Stimulated activated CD8-positive, alpha-beta memory T cell treated with anti-CD3 and anti-CD28 coated beads, Interleukin-12 subunit alpha, Interleukin-12 subunit beta, amount 100 ng/mL, for 4 hours (primary cell): Measurements from ENCODE around the gene TMEFF2.

Experiments
- DNase-seq: peaks from one replicate; pipeline ENCODE4 v3.0.0-alpha.2; 2020; ENCODE audit warnings: low read depth

TMEFF2 gene

GRCh38 chr2:192194866-192195547, at the start of gene TMEFF2:
Gene TMEFF2, minus strand, starts transcription at chr2:192194933. Its CDS starts 409 bp downstream, at chr2:192194524.
- no peak for DNase-seq

- DNase-seq = no peak
Observed at GRCh38 chr2:192243488-192243887, 48.8 kb upstream of the TMEFF2 start.

- no peak for DNase-seq
Observed at GRCh38 chr2:192236136-192236535, 41.4 kb upstream of the TMEFF2 start.

- DNase-seq = no peak
Observed at GRCh38 chr2:192230889-192231453, 36.2 kb upstream of the TMEFF2 start.

- DNase-seq = no peak
Observed at GRCh38 chr2:192228685-192229084, 34.0 kb upstream of the TMEFF2 start.

- DNase-seq = no peak
Observed at GRCh38 chr2:192218970-192219369, 24.2 kb upstream of the TMEFF2 start.

- no peak for DNase-seq
Observed at GRCh38 chr2:192218377-192218776, 23.6 kb upstream of the TMEFF2 start.

GRCh38 chr2:192216336-192216735, 21.6 kb upstream of the TMEFF2 start:
- DNase-seq = no peak

- DNase-seq = no peak
Observed at GRCh38 chr2:192215096-192215877, 20.6 kb upstream of the TMEFF2 start.

- DNase-seq = no peak
Observed at GRCh38 chr2:192208848-192209247, 14.1 kb upstream of the TMEFF2 start.

GRCh38 chr2:192206399-192206798, 11.7 kb upstream of the TMEFF2 start:
- DNase-seq = no peak

- no peak for DNase-seq
Observed at GRCh38 chr2:192203876-192204275, 9.1 kb upstream of the TMEFF2 start.

- no peak for DNase-seq
Observed at GRCh38 chr2:192202373-192202772, 7.6 kb upstream of the TMEFF2 start.

GRCh38 chr2:192201116-192201515, 6.4 kb upstream of the TMEFF2 start:
- DNase-seq = no peak

GRCh38 chr2:192197357-192197756, 2.6 kb upstream of the TMEFF2 start:
- no peak for DNase-seq

- no peak for DNase-seq
Observed at GRCh38 chr2:192196421-192197194, 1.9 kb upstream of the TMEFF2 start.

- no peak for DNase-seq
Observed at GRCh38 chr2:192195548-192196418, 1.1 kb upstream of the TMEFF2 start.

- no peak for DNase-seq
Observed at GRCh38 chr2:192194265-192194865, 368 bp downstream of the TMEFF2 start.

- no peak for DNase-seq
Observed at GRCh38 chr2:192190474-192190873, 4.3 kb downstream of the TMEFF2 start.

GRCh38 chr2:192186806-192187205, 7.9 kb downstream of the TMEFF2 start:
- DNase-seq = no peak

- DNase-seq = no peak
Observed at GRCh38 chr2:192184349-192184748, 10.4 kb downstream of the TMEFF2 start.
